NCI-H2227 (cell line): ENCODE results near the gene AMPD2.
"Not testable (repeated sequence)": the region's sequence is repeated elsewhere in the genome, so short reads cannot be mapped to it uniquely, and the experiment has no call there.

ENCODE experiments used
- DNase-seq: peaks from one replicate; lab custom pipeline; 2025; ENCODE audit not compliant: unreplicated experiment; lab: John Stamatoyannopoulos, UW

The AMPD2 gene

DNA sequence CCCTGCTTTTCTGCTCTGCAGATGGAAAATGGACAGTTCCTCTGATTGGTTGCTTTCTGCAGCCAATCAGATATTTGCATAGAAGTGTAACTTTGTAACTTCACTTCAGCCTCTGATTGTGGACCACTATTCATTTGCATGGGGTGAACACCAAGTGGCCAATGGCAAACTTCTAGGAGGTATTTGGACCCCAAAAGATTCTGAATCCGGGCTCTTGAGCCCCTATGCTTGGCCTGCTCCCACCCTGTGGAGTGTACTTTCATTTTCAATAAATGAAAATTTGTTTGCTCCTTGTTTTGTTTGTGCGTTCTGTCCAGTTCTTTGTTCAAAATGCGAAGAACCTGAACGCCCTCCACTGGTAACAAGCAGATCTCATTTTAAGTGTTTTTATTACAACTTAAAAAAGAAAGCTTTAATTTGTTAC is 29.9 kb downstream of the AMPD2 start:
- peak; percentile 45 for DNase-seq

DNA sequence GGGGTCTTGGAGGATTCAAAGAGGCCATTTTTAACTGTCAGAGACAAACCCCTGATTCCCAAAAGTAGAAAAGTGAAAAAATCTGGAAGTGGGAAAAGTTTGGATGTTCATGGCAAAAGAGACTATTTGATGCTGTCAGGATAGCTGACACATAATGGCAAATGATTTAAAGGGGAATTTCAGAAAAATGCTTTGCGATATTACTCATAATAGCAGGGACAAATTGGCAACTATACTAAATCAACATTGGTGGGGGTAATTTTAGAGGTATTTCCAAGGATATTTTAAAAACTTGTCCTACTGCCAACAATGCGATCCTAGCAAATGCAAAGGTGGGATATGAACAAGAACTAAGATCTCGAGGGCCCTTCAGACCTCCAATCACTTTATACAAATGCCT is 31.0 kb downstream of the AMPD2 start:
- no peak for DNase-seq

DNA sequence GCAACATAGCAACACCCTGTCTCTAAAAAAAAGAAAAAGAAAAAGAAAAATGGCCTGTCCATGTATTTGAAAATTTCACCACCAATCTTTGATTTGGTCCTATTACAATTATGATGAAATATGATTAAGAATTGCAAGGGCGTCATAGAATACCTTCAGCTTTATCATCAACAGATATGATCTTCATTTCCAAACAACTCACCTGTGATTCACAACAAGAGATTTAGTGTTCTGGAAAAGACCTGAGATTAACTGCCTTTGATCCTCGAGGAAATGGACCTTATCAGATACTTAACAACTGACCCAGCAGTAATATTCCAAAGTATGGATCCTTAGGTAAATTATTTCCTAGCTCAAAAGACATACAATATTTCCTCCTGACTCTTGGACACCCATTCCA is 32.8 kb downstream of the AMPD2 start:
- DNase-seq, result no peak

DNA sequence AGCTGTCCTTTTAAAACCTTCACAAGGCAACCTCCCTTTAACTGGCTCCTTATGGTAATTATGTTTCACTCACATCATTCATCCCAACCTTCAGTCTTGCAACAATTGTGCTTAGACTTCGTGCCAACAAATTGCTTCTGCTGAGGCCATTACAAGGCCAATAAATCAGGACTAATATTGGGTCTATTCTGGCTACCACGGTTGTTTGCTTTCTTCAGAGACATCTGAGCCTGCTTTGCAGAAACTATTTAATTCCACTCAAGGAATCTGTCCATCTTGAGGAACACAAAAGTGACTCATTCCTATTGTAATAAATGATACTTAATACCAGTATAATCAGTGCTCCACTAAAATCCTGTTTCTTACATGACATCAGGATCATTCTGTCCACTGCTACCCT is 33.7 kb downstream of the AMPD2 start:
- DNase-seq, result peak; percentile 80

DNA sequence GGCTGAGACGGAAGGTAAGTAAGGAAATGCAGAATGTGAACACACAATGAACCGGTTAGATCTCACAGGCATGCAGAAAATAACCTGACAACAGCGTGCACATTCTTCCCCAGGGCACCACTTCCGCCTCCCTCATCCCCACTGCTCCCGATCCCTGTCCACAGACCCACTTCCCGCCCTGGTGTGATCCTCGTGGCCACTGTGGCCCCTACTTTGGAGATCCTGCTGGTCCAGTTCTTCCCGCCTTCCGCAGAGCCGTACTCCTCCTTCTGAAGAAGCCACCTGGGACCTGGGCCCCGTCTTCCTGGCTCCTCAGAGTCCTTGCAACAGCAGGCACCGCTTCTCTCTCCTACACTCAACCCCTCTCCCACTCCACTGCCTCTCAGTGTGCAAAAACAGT is 34.9 kb downstream of the AMPD2 start:
- no peak for DNase-seq

DNA sequence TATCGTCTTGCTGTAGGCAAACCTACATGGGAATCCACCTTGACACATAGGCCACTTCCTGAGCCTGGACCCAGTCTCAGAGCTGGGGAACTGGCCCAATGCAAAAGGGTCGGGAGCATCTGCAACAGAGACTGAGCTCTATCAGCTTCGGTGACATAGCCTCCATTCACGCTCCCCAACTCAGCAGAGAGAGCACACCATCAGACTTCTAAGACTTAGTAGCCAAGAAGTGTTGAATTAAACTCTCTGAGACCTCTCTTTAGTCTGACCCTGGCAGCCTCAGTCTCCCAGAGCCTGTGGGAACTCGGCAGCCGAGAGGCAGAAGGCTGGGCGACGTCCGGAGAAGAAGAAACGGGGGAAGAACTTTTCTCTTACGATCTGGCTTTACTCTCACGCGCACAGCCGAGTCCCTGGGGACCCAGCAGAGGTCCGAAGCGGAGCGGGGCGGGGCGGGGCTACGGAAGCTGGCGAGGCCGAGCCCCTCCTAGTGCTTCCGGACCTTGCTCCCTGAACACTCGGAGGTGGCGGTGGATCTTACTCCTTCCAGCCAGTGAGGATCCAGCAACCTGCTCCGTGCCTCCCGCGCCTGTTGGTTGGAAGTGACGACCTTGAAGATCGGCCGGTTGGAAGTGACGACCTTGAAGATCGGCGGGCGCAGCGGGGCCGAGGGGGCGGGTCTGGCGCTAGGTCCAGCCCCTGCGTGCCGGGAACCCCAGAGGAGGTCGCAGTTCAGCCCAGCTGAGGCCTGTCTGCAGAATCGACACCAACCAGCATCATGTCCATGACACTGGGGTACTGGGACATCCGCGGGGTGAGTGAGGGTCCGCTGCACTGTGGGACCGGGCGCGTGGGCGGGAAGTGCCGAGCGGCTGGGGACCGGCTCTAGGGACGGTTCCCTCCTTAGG is 36.2 kb downstream of the AMPD2 start, which contains the start of gene GSTM4:
Gene GSTM4 (plus strand): TSS at position 485 of the 905 bp plus-strand sequence. CDS start 291 bp downstream, at position 776.
- peak; percentile 77 for DNase-seq

DNA sequence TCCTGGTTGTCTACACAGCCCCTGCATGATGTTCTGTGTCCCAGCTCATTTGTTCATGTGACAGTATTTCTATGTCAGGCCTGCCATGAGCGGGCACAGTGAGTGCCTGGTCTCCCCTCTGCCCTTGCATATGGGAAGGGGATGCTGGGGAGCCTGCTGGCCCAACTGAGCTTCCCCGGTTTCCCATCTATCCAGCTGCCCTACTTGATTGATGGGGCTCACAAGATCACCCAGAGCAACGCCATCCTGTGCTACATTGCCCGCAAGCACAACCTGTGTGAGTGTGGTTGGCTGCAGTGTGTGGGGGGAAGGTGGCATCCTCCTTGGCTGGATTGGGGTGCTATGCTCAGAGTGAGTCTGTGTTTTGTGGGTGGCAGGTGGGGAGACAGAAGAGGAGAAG is 37.8 kb downstream of the AMPD2 start:
- DNase-seq, result no peak

DNA sequence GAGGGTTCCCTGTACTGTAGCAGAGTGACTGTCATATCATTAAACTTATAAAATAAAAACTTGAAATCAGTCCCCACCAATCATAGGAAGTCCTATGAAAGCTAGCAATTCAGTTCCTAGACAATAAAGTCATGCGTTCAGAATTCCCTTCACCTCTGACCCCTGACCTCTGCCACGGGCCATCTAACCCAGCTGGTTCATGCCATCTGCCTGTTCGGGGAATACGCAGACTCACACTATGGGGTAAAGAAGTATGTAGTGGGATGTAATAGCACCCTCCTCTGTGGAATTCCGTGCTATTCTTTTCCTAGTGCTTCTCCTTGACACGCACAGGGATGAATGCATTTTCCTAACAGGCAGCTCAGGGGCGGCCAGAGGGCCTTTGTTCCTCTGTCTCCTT is 38.3 kb downstream of the AMPD2 start:
- no peak for DNase-seq

DNA sequence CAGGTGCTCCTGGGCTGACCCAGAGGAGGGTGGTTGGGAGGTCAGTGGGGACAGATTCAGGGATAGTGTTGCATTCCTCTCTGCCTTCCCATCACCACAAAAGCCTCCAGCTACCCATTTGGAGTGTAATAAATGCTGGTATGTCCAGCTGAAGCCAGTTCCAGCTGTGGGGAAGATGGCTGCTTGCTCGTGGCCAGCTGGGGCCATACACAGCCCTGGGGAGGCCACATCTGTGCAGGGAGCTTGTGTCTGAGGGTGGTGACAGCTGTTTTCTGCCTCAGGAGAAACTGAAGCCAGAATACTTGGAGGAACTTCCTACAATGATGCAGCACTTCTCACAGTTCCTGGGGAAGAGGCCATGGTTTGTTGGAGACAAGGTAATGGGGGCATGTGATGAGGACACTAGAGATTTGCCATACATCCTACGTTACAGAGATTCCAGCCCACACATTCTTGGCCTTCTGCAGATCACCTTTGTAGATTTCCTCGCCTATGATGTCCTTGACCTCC is 39.0 kb downstream of the AMPD2 start:
- DNase-seq, result no peak

DNA sequence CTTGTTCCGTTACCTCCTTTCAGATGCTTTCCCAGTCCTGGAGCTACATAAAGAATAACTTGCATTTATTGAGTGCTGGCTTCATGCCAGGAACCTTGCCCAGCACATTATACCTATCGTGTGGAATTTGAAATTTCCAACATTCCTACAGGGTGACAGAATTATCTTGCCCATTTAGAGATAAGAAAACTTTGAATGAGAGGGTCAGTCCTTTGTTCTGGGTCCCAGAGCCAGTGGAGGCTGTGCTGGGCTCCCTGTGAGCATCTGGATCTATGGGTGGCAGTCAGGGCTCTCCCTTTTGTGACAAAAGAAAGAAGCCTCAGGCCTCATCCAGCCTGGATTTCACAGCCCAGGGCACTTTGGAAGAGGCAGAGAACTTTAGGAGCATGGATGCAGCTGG is 39.5 kb downstream of the AMPD2 start:
- DNase-seq, result no peak

DNA sequence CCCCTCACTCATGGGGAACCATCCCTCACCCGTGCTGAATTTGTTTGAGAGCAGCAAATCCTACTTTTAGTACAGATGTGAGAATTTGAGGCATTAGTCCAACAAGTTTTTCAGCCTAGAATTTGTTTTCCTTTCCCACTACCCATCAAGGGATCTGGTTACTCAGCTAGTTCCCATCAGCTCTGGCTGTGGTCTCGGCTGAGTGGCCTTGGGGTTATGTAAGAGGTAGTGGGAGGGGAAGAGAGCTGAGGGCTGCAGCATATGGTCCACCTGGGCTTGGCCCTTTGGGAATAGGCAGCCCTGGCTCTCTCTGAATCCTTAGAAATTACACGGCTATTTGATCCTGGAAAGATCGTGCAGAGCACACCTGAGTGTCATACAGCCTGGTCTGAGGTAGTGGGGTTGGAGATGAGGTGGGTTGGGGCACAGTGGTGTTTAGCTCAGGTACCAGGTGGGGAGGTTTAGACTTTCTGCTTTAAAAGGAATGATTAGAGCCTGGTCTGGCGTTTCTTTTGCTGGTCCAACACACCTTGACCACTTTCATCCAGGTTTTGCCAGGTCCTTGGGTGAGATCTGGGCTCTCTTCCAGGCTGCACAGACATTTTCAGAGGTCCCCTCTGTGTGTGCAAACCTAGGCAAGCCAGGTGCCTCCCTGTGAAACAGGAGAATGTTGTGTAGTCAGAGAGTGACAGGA is 40.5 kb downstream of the AMPD2 start:
- DNase-seq, result no peak

DNA sequence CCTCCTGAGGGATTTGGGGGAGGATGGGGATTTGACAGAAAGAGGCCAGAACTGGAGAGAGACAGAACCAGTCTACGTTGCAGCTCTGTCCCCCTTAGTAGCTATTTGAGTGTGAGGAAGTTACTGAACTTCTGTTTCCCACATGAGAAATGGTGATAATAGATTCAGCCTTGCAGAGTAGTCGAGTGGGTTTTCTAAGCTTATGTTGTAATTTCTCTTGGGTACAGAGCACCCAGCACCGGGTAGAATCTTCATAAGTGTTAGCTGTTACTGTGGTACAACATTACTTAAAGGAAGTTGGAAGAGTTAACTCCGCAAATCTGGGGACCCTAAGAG is 41.0 kb downstream of the AMPD2 start:
- DNase-seq, result not testable (repeated sequence)

DNA sequence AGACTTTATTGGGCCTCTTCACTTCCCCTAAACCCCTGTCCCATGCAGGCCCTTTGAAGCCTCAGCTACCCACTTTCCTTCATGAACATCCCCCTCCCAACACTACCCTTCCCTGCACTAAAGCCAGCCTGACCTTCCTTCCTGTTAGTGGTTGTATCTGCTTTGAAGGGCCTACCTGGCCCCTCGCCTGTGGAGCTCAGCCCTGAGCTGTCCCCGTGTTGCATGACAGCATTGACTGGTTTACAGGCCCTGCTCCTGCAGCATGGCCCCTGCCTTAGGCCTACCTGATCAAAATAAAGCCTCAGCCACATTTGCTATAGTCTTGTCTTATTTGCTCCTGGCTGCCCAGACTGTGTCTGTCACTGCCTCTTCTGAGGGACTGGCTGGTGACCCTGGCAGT is 41.8 kb downstream of the AMPD2 start:
- no peak for DNase-seq

DNA sequence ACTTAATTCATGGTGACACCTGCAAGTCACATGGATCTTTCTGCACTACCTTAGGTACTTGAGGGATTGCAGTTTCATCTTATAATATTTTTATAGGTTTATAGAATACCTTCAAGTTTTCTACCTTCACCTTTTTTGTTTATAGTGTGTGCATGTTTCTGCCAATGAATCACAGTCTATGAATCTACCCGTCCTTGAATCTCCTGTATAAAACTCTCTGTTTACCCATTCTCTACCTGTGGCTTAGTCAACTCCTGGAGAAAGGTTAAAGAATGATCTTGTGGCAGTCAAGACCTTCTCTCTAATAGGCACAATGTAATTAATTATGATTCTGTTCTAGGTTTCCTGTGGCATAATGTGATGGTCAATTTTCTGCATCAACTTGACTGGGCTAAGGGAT is 45.0 kb downstream of the AMPD2 start:
- no peak for DNase-seq

DNA sequence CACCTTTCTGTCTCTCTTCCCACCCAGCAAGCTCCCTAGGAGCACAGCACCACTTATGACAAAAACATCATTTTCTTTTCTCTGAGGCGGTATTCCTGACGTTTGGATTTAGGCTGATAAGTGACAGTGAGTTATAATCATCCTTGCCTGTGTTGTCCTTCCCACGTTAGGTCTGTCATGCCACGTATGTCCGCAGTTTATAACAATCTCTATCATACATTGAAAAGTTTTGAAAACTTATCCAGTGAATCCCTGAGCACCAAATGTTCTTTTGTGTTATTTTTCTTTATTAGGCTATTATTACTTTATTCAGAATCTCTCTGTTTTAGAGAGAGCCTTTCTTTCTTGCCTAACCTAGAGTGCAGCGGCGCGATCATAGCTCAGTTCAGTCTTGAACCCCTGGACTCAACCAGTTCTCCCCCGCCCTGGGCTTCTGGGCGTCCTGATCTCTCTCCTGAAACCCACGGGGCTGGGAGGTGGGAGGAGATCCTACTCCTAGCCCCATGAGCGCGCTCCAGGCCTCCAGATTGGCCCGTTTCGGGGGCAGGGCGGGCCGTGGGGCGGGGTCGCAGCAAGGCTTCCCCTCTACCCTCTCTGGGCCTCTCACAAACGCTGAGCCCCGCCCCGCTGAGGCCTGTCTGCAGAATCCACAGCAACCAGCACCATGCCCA is 48.0 kb downstream of the AMPD2 start, which contains the start of gene GSTM2:
Gene GSTM2 (plus strand): TSS at position 606 of the 671 bp plus-strand sequence. CDS start 59 bp downstream, at position 665.
- peak; percentile 93 for DNase-seq

DNA sequence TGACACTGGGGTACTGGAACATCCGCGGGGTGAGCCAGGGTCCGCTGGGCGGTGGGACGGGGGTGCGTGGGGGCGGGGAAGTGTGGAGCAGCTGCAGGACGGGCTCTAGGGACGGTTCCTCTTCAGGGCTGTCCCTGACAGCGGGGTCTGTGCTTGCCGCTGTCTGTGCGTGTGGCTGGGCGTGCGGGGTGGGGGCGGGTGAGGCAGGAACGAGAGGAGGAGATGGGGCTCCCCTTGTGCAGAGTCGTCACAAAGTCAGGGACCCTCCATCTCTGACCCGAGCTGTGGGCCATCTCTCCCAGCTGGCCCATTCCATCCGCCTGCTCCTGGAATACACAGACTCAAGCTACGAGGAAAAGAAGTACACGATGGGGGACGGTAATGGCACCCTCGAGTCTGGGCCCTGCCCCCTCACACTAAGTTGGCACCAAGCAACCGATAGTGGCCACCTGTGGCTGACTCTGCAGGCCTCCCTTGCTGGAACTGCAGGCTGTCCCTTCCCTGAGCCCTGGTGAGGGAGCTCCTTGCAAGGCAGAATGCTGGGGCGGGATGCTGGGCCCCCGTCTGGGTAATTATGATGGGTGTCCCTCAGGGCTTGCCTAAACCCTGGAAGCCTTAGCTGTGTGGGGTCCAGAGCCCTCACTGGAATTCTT is 48.6 kb downstream of the AMPD2 start:
- no peak for DNase-seq

DNA sequence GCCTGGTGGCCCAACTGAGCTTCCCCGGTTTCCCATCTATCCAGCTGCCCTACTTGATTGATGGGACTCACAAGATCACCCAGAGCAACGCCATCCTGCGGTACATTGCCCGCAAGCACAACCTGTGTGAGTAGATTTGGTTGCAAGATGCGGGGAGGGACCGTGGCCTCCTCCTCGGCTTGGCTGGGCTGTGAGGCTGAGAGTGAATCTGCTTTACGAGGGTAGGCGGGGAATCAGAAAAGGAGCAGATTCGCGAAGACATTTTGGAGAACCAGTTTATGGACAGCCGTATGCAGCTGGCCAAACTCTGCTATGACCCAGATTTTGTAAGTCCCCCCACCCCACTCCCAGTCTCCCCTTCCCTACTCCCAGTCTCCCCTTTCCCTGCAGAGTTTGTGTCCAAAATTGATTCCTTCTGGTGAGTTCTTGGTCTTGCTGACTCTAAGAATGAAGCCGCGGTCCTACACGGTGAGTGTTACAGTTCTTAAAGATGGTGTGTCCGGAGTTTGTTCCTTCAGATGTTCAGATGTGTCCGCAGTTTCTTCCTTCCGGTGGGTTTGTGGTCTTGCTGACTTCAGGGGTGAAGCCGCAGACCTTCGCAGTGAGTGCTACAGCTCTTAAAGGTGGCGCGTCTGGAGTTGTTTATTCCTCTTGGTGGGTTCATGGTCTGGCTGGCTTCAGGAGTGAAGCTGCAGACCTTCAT is 49.8 kb downstream of the AMPD2 start:
- no peak for DNase-seq

DNA sequence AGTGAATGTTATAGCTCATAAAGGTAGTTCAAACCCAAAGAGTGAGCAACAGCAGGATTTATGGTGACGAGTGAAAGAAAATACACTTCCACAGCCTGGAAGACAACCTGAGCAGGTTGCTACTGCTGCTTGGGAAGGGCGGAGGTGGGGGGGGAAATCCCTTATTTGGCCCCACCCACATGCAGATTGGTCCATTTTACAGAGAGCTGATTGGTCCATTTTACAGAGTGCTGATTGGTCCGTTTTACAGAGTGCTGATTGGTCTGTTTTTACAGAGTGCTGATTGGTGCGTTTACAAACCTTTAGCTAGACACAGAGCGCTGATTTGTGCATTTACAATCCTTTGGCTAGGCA is 50.3 kb downstream of the AMPD2 start:
- not testable (repeated sequence) for DNase-seq

DNA sequence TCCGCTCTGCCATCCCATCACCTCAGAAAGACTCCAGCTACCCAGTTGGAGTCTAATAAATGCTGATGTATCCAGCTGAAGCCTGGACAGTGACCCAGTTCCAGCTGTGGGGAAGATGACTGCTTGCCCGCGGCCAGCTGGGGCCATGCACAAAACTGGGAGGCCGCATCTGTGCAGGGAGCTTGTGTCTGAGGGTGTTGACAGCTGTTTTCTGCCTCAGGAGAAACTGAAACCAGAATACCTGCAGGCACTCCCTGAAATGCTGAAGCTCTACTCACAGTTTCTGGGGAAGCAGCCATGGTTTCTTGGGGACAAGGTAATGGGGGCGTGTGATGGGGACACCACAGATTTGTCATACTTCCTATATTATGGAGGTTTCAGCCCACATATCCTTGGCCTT is 51.4 kb downstream of the AMPD2 start:
- DNase-seq, result no peak

DNA sequence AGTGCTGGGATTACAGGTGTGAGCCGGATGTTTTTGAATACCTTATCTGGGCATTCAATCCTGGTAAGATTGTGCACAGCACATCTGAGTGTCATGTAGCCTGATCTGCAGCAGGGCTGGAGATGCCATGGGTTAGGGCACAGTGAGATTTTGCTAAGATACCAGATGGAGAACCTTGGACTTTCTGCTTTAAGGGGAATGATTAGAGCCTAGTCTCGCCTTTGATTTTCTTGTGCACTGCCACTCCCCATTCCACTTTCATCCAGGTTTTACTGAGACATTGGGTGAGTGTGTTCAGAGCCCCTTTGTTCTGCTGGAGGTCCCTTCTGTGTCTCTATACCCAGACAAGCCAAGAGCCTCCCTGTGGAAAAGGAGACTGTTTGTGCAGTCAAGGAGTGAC is 54.2 kb downstream of the AMPD2 start:
- DNase-seq, result not testable (repeated sequence)
